Vagina (tissue), 2 donors: ENCODE data around the gene OR13F1. TPM values are rescaled to one million over a fixed set of nuclear protein-coding genes. Genes with fewer than 3 reads are reported as not detected.

Source experiments
- DNase-seq, 2 donors: peaks; one replicate each; pipeline ENCODE4 v3.0.0-alpha.2; 2017; ENCODE audit errors: extremely low spot score in 2 of 2
- H3K27ac ChIP-seq: fragments of 200-600 bp; sonication (generic); one replicate; pipeline ENCODE4 v1.5.1; 2019
- H3K27me3 ChIP-seq: fragments of 200-600 bp; sonication (generic); one replicate; pipeline ENCODE4 v1.5.1; 2019
- H3K36me3 ChIP-seq, 2 donors: fragments of 200-600 bp; sonication (generic); one replicate each; pipeline ENCODE4 v1.5.1; 2017 to 2019
- H3K4me1 ChIP-seq: fragments of 200-600 bp; sonication (generic); one replicate; pipeline ENCODE4 v1.5.1; 2019
- H3K4me3 ChIP-seq, 2 donors: fragments of 200-600 bp; sonication (generic); 1 replicate in 1 of 2; 2 replicates in 1 of 2; pipeline ENCODE4 v1.5.1; 2016 to 2019
- H3K9me3 ChIP-seq: fragments of 200-600 bp; sonication (generic); one replicate; pipeline ENCODE4 v1.5.1; 2019
- POLR2A ChIP-seq, 2 donors: fragments of 450-650 bp; IDR thresholded peaks; one replicate each; pipeline ENCODE4 v1.6.1; 2017; ENCODE audit warnings: antibody characterized with exemption in 2 of 2, mild to moderate bottlenecking in 2 of 2, moderate library complexity in 2 of 2
- POLR2AphosphoS5 ChIP-seq, 2 donors: sonication (generic); formaldehyde crosslinking; IDR thresholded peaks; one replicate each; pipeline ENCODE4 v1.9.0; 2017; ENCODE audit warnings: antibody characterized with exemption in 2 of 2, mild to moderate bottlenecking in 2 of 2, low read depth in 1 of 2; ENCODE audit not compliant: insufficient read depth in 1 of 2
- intact Hi-C: fragments of 100-400 bp; cut with DNase I; formaldehyde crosslinking; loops from one replicate; pipeline ENCODE4 v1.15.1; 2023
- total RNA-seq: library from RNA; depleted of rRNA; stranded (reverse); fragments of >200 nt; gene quantifications from one replicate; pipeline ENCODE4 v1.2.3, GENCODE V29; 2016
- TF ChIP-seq, protein P1 (sequence below), 3 experiments: fragments of 450-650 bp in 2 of 3; fragments of 200-600 bp in 1 of 3; sonication (generic) in 1 of 3; IDR thresholded peaks; one replicate each; pipeline ENCODE4 v1.5.1; 2017 to 2019; ENCODE audit warnings: antibody characterized with exemption in 3 of 3, mild to moderate bottlenecking in 2 of 3, moderate library complexity in 2 of 3

Gene OR13F1
- total RNA-seq, 1 donor from 2014 or later = not detected

DNA sequence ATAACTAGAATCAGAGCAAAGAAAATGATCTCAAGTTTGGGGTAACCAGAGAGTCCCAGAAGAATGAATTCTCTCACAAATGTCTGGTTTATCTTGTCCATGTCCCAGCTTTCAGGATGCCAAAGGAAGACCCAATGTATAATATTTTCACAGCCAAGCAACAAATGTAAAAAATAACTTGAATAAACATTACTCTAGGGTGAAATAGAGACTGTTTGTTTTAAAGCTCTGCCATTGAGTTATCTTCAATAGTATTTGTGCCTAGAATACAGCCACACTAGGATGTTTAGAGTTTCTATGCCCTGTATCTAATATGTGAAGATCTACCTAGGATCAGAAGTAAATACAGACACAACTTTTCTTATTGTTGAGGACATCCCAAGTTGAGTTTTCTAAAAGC lies 23.0 kb downstream of the OR13F1 start, which contains the start of gene OR13C4:
OR13C4 (minus strand) TSS at position 101 of the 400 bp plus-strand sequence; CDS start at position 101, 0 bp downstream.
- no peaks in the 10 kb centered on the region for H3K36me3 ChIP-seq
- H3K4me3 ChIP-seq = no peak within 1 kb of the TSS
- no peaks in the 10 kb centered on the region for H3K27me3 ChIP-seq
- intact Hi-C loops = no loop called here
- no peak for DNase-seq
- no peak for TF ChIP-seq POLR2A (IDR thresholded peaks at IDR 0.05)
- TF ChIP-seq, protein P1, sequence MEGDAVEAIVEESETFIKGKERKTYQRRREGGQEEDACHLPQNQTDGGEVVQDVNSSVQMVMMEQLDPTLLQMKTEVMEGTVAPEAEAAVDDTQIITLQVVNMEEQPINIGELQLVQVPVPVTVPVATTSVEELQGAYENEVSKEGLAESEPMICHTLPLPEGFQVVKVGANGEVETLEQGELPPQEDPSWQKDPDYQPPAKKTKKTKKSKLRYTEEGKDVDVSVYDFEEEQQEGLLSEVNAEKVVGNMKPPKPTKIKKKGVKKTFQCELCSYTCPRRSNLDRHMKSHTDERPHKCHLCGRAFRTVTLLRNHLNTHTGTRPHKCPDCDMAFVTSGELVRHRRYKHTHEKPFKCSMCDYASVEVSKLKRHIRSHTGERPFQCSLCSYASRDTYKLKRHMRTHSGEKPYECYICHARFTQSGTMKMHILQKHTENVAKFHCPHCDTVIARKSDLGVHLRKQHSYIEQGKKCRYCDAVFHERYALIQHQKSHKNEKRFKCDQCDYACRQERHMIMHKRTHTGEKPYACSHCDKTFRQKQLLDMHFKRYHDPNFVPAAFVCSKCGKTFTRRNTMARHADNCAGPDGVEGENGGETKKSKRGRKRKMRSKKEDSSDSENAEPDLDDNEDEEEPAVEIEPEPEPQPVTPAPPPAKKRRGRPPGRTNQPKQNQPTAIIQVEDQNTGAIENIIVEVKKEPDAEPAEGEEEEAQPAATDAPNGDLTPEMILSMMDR (IDR thresholded peaks at IDR 0.05) = no peak
- no peak for TF ChIP-seq POLR2AphosphoS5 (IDR thresholded peaks at IDR 0.05; ENCODE audit: insufficient read depth in 1 of 2, low read depth in 1 of 2)
- no peaks in the 10 kb centered on the region for H3K9me3 ChIP-seq
- H3K27ac ChIP-seq = no peak within 1 kb of the TSS
- no peaks in the 10 kb centered on the region for H3K4me1 ChIP-seq

GRCh38 chr9:104536756-104537155 lies 32.7 kb downstream of the OR13F1 start, which contains the start of gene OR13C3:
OR13C3 (minus strand) TSS chr9:104536856; CDS start chr9:104536723, 133 bp downstream.
- Histone ChIP-seq H3K4me3 (no peak within 1 kb of the TSS), H3K9me3 (no peaks in the 10 kb centered on the region), H3K27ac (no peak within 1 kb of the TSS), H3K4me1 (no peaks in the 10 kb centered on the region), H3K36me3 (no peaks in the 10 kb centered on the region), H3K27me3 (no peaks in the 10 kb centered on the region)
- no peak for DNase-seq
- intact Hi-C loops = no loop called here
- TF ChIP-seq, protein P1 (IDR thresholded peaks at IDR 0.05) = no peak
- no peak for TF ChIP-seq POLR2A (IDR thresholded peaks at IDR 0.05)
- TF ChIP-seq POLR2AphosphoS5 (IDR thresholded peaks at IDR 0.05; ENCODE audit: insufficient read depth in 1 of 2, low read depth in 1 of 2) = no peak

- H3K4me3 ChIP-seq = no peak overlapping the region
- H3K27ac ChIP-seq = no peak overlapping the region
- TF ChIP-seq POLR2A (IDR thresholded peaks at IDR 0.05) (no peak), POLR2AphosphoS5 (IDR thresholded peaks at IDR 0.05; ENCODE audit: insufficient read depth in 1 of 2, low read depth in 1 of 2) (no peak)
- TF ChIP-seq, protein P1 (IDR thresholded peaks at IDR 0.05) = no peak
- H3K9me3 ChIP-seq = no peaks in the 10 kb centered on the region
- no peaks in the 10 kb centered on the region for H3K36me3 ChIP-seq
- intact Hi-C loops = no loop called here
- no peaks in the 10 kb centered on the region for H3K4me1 ChIP-seq
- no peak for DNase-seq
- no peaks in the 10 kb centered on the region for H3K27me3 ChIP-seq
Observed at GRCh38 chr9:104539275-104539674, 35.2 kb downstream of the OR13F1 start.

GRCh38 chr9:104544644-104545043 lies 40.6 kb downstream of the OR13F1 start:
- Histone ChIP-seq H3K9me3 (no peaks in the 10 kb centered on the region), H3K36me3 (no peaks in the 10 kb centered on the region), H3K27ac (no peak overlapping the region), H3K4me3 (no peak overlapping the region), H3K27me3 (no peaks in the 10 kb centered on the region), H3K4me1 (no peaks in the 10 kb centered on the region)
- intact Hi-C loops = no loop called here
- DNase-seq = no peak
- TF ChIP-seq POLR2A (IDR thresholded peaks at IDR 0.05) = no peak

DNA sequence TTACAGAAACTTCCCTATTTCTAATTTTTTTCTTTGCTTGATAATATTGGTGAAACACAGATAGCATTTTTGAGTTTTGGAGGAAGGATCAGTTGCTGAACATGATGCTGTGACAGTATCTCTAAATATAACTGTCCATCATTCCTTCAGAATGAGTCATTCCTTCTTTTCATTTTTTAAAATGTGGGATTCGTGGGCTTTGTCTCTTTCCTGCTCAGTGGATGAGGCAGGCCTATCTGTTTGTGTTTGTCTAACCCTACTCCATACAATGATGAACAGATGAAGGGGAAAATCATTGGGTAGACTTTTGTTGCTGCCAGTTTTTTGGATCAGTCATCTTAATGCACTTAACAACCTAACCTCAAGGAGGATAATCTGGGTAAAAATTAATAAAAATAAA lies 49.2 kb downstream of the OR13F1 start:
- no peak for DNase-seq
- intact Hi-C loops = no loop called here
- no peaks in the 10 kb centered on the region for H3K4me1 ChIP-seq

More for the DNA sequence above, 49.2 kb downstream of the OR13F1 start:
- Histone ChIP-seq H3K9me3 (no peaks in the 10 kb centered on the region), H3K27me3 (no peaks in the 10 kb centered on the region), H3K4me3 (no peak overlapping the region), H3K36me3 (no peaks in the 10 kb centered on the region), H3K27ac (no peak overlapping the region)
- TF ChIP-seq, protein P1 (IDR thresholded peaks at IDR 0.05) = no peak
- no peak for TF ChIP-seq POLR2AphosphoS5 (IDR thresholded peaks at IDR 0.05; ENCODE audit: insufficient read depth in 1 of 2, low read depth in 1 of 2)
- no peak for TF ChIP-seq POLR2A (IDR thresholded peaks at IDR 0.05)

Other genes with a start within 250 kb of the OR13F1 start
- not detected for gene OR13C4, start 22.9 kb downstream of the OR13F1 start, total RNA-seq
- not detected for gene OR13C3, start 32.6 kb downstream of the OR13F1 start, total RNA-seq
- not detected for gene OR13C8, start 64.9 kb downstream of the OR13F1 start, total RNA-seq
- gene OR13C5, start 95.2 kb downstream of the OR13F1 start, total RNA-seq = not detected
- gene OR13C2, start 101.4 kb downstream of the OR13F1 start, total RNA-seq = not detected
- not detected for gene OR13C9, start 113.9 kb downstream of the OR13F1 start, total RNA-seq
- not detected for gene OR13D1, start 190.3 kb downstream of the OR13F1 start, total RNA-seq
- gene NIPSNAP3A, start 243.4 kb downstream of the OR13F1 start, total RNA-seq = 25.8 TPM